Right lobe of liver (tissue), 4 donors: Measurements from ENCODE around the gene CD81.

Source experiments
- CTCF ChIP-seq, 4 donors: fragments of 200-600 bp in 3 of 4; fragments of 450-650 bp in 1 of 4; IDR thresholded peaks; one replicate each; pipeline versions ENCODE4 v1.5.1 to v1.8.0; 2016 to 2022; ENCODE audit warnings: antibody characterized with exemption in 4 of 4, mild to moderate bottlenecking in 2 of 4
- POLR2A ChIP-seq: fragments of 450-650 bp; IDR thresholded peaks from one replicate; pipeline ENCODE4 v1.6.1; 2017; ENCODE audit warnings: antibody characterized with exemption, mild to moderate bottlenecking
- donor health status: DM: no; HTN: no; CAD: no.
- donor health status: DM: no; HTN: no; CAD: no.
- donor health status: DM: no; HTN: yes; CAD: no.

GRCh38 chr11:2427721-2428321 lies 50.7 kb downstream of the CD81 start:
- TF ChIP-seq CTCF (IDR thresholded peaks at IDR 0.05) (no peak), POLR2A (no peak)
